Hypothalamus (tissue), 51 donors: Measurements from ENCODE around the gene TMCC1.
"Not testable (repeated sequence)": the region's sequence is repeated elsewhere in the genome, so short reads cannot be mapped to it uniquely, and the experiment has no call there.

ENCODE experiments used
- DNase-seq, 51 donors: peaks; one replicate each; lab custom pipeline; 2025; lab: John Stamatoyannopoulos, UW

TMCC1 gene

DNA sequence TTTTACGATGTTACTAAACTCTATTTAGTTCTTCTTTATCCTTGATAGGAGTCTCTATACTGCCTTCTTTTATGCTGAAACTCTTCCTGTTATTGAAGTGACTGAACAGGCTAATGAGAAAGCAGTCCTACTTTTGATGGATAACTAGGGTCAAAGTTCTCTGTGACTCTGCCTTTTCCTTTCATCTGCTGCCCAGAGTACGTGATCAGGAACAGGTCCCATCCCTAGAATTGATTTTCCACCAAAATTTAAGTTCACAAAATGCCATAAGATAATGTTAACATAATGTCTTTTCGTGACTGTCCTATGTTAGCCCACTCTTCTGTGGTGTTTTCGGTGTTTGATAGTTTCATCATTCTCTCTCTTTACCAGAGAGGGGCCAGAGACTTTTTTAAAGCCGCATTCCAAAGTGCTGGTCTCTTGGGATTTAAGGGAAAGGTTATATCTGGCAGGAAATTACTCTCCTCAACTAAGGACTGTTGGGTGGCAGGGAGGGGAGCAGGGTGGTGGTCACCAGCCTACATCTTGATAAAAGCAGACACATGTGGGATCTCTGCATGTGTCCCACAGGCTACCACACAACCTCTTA lies 236.8 kb downstream of the TMCC1 start:
- DNase-seq, result no peak

DNA sequence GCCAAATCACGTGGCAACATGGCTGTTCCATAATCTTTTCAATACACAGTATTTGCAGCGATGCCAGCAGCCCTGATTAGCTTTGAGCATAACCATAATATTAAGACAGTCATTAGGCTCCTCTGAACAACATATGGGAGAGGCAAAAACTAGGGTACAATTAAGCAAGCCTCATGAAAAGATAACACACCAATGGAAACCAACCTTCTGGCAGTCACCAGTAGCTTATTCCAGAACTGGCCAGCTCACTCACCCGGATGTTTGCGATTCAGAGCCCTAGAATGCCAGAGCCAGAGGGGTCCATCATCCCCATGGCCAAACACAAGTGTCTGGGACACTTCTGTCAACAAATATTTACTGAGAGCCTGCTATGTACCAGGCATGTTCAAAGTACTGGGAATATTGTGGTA lies 238.2 kb downstream of the TMCC1 start:
- DNase-seq, result no peak

DNA sequence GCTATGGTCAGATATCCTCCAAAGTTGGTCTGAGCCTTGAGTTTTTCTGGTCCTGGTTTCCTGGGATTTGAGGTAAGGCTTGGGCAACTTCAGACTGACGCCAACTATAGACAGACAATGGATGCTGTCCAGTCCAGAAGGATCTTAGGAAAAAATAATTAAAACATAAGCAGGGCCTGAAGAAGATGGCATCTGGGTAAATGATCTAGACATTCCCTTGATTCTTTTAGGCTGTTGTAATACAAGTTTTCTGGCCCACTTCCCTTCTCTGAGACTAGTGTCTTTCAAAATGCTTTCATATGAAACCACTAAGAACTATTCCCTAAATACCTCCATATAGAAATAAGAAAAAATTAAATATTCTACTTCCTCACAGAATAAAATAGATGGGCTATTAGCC lies 239.4 kb downstream of the TMCC1 start:
- no peak for DNase-seq

DNA sequence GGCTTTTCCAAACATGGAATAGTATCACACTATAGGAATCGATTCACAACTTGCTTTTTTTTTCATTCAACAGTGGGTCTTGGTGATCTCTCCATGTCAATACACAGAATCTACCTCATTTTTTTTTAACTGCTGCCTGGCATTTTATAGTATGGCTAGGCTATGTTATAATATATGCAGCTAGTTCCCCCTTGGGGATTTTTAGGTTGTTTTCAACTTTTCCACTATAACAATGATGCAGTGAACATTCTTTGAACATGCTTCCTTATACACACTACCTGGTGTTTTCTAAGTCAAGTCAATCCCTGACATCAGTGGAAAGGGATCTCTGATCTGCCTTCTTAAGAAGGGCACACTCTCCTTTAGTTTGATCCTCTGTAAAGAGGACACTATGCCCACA lies 240.5 kb downstream of the TMCC1 start:
- DNase-seq, result no peak

DNA sequence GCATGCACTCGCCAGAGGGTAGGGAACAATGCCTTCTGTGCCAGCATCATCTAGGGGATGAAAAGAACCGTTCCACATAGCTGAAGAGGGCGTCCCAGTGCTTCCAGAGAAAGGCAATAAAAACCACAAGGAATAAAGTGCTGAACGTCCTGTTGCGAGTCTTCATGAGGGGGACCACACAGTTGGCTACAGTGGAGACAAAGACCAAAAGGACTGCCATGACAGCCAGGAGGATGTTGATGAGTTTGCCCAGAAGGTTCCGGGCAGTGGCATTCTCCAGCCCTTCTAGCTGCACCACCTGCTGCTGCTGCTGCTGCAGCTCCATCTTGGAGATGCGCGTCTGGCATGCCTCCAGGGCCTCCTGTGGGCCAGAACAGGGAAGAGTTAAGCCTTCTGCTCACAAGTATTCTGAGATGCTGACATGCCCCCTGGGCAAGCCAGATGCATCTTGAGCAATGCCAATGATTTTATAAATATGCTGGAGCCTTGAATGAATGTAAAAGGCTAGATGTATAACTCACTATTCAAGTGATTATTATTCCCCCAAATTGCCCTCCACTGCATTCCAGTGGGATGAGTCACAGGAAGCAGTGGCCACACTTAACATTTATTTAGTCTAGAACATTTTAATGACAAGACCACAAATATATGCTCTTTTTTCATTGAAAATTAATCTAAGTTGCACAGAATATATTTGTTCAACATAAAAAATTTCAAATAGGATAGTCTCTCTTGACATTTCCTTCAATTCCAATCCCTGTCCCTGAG lies 241.9 kb downstream of the TMCC1 start:
- DNase-seq, result peak in 27 of 51 donors; percentile 2 to 66 (median 30)

DNA sequence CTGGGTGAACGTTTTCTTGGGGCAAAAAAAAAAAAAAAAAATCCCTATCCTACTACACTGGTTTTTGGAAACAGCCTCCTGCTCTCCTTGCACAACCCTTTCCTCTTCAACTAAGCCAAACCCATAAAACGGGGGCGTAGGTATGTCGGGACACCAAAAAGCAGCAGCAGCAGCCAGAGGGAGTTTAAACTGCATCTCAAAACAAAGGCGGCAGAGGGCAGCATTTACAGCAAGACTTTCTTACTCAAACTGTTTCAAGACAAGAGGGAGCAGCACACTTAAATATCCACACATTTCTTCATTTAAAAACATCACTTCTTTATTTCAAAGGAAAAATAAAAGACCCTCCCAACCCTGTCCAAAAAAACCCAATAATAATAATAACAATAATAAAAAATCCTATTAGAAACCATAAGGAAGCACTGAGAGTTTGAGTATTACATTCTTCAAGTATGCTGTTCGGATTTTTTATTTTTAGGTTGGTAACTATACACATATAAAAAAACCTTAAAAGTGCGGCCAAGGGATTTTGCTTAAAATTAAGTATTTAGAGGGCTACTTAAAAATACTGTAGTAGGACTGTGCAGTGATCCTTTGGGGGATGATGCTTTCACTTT lies 243.1 kb downstream of the TMCC1 start:
- DNase-seq, result peak in 37 of 51 donors; percentile 2 to 74 (median 27)

DNA sequence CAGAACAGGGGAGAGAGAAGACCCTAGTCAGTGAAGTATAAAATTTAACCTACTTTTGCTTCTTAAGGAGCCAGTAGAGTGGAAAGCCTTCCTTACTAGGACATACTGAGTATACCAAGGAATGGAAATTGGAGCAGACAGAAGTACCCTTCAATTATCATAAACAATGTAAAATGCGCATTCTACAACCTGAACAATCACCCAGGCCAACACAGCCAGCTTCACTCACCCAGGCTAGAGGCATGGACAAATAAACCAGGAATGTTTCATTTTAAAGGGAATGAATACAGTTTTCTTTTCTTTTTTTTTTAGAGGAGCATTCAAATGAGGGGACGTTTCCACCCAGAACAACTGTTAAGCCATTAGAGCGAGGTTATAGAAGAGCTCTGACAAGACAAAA lies 245.1 kb downstream of the TMCC1 start:
- no peak for DNase-seq

DNA sequence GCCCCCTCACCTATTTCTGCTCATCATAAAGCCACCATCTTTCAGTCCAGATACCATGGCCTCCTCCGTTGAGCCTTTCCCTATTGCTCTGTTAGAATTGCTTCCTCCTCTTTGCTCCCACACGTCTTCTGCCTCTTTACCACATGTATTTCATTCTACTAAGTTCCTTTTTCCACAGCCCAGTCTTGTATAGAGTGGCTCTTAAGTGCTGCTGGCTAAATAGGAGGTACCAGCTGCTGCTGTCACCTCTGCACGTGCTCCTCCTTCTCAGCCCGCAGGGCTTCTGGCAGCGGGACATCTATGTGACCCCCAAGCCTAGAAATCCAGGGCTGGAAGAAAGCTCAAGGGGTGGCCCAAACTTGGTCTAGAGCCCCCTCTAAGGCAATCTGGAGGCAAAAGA lies 248.2 kb downstream of the TMCC1 start:
- no peak for DNase-seq

DNA sequence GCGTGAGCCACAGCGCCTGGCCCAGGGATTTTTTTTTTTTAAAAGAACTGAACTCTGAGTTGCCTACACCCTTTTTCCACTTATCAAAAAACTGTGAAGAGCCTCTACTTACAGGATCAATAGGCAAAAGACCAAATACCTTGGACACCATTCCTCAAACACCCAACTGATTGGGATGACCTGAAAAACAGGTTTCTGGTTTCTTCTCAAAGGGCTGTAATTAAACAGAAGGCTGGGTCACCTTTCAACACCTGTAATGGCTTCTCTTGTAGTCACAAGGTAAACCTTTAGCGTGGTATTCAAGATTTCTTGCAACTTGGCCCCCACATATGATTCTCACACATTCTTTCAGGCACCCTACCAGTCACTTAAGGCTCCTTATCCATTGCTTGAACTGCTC lies 248.7 kb downstream of the TMCC1 start:
- DNase-seq, result no peak

DNA sequence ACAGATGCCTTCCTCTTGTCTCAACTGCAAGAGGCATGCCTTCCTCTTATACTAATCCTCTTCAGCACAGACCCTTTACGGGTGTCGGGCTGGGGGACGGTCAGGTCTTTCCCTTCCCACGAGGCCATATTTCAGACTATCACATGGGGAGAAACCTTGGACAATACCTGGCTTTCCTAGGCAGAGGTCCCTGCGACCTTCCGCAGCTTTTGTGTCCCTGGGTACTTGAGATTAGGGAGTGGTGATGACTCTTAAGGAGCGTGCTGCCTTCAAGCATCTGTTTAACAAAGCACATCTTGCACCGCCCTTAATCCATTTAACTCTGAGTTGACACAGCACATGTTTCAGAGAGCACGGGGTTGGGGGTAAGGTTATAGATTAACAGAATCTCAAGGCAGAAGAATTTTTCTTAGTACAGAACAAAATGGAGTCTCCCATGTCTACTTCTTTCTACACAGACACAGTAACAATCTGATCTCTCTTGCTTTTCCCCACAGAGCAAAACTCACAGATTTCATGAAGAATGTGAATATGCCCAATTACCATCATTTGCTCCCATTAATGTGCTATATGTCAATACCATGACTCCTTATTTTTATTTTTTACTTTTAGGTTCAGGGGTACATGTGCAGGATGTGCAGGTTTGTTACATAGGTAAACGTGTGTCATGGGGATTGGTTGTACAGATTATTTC lies 251.8 kb downstream of the TMCC1 start:
- not testable (repeated sequence) for DNase-seq

DNA sequence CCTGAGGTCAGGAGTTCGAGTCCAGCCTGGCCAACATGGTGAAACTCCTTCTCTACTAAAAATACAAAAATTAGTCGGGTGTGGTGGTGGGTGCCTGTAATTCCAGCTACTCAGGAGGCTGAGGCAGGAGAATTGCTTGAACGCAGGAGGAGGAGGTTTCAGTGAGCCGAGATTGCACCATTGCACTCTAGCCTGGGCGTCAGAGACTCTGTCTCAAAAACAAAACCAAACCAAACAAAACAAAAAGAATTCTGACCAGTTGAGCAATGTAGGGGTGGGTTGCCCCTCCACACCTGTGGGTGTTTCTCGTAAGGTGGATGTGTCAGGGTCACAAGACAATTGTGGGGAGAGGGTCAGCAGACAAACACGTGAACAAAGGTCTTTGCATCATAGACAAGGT lies 252.5 kb downstream of the TMCC1 start:
- DNase-seq, result not testable (repeated sequence)

DNA sequence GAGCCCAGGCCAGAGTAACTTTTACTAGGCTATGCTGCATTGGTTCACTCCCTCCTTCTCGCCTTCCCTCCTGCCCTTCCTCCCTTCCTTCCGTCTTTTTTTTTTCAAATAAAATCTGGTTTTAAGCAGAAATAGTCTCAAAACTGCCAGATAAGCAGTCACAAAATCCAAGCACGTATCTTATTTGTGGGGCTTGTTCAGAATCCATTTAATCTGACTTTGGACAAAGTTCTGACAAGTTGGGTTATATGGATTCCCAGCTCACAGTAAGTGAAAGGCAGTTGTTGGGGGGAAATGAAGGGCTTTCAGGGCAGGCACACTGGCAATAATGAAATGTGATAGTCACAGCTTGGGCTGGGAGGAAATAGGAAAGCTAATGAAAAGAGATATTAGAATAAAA lies 255.0 kb downstream of the TMCC1 start:
- DNase-seq, result no peak

DNA sequence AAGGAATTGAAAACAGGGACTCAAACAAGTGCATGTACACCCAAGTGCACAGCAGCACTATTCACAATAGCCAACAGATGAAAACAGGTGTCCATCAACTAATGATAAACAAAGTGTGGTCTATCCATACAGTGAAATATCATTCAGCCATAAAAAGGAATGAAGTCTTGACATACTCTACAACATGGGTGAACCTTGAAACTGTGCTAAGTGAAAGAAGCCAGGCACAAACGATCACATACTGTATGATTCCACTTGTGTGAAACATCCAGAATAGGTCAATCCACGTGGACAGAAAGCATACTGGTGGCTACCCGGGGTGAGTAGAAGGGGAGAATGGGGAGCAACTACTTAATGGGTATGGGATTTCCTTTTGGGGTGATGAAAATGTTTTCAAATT lies 257.4 kb downstream of the TMCC1 start:
- no peak for DNase-seq

DNA sequence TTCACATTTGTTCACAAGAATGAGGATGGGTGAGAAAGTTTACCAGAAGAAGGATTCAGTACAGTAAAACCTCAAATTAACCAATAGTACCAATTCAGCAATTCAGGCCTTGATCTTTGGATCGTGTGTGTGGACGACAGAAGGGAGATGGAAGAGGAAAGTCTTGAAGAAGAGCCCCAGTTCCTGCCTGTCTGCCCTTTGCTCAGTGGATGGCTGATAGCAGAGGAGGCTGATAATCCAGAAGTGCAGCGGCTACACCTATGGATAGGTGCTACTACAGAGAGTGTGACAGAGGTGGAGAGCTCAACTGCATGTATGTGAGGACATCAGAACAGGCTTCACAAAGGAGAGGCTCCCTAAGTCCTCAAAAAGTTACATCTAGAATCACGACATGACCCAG lies 257.9 kb downstream of the TMCC1 start:
- DNase-seq, result no peak

DNA sequence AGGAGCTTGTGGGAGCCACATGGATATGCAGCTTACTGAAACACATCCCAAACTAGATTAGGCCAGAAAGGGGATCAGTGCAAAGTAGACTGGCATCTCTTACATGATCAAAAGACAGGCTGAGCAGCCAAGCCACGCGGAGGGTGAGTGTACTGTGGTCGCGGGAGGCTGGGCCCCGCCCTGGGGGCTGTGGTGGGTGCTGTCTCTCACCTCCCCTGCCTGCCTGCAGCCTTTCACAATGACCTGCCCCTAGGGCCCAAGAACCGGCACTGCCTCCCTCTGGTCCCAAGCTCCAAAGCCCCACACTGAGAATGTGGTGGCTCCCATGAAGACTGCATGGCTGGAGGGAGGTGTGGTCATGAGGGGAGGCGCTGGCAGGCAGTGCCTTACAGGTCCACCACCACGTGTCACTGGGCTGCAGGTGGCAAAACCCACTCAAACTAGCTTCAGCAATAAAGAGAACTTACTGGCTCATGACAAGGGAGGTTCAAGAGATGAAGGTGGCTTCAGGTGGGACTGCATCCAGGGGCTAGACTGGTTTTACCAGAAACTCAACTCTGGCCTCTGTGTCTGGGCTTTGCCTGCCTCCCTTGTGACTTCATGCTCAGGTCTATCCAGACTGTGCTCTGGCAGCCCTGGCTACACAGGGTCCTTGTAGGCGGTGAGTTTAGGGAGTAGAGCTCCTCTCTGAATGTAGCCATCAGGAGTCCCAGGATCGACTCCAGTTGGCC lies 259.6 kb downstream of the TMCC1 start:
- DNase-seq, result no peak

DNA sequence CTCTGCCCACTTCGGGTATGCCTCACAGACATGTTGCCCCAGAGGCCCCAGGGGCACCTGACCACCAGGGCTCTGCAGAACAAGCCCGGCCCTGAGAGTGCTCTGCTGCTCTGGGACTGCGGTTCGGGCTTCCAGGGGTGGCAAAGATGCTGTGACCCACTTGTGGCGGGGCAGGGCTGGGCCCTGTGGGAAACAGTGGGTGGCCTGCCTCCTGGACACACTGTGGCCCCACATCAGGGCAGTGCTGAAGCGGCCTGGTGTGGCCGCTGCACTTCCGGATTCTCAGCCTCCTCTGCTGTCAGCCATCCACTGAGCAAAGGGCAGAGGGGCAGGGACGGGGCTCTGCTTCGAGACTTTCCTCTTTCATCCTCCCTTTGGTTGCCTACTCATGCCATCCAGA lies 260.5 kb downstream of the TMCC1 start:
- no peak for DNase-seq

DNA sequence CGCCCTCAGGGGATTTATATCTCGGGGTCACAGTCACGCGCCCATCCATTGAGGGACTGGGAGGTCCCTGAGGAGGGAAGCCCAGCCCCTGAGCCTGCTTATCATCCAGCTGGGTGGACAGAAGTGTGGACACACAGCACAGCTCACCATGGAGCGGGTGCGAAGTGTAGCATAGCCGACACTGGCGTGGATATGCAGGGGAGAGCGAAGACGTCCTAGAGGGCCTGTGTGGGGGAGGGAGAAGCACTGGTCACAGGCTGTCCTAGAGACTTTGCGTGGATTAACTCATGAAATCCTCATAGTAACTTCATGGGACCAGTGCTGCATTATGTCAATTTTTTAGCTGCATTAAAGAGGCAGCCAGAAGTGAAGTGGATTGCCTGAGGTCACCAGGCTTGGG lies 261.0 kb downstream of the TMCC1 start:
- DNase-seq, result no peak

DNA sequence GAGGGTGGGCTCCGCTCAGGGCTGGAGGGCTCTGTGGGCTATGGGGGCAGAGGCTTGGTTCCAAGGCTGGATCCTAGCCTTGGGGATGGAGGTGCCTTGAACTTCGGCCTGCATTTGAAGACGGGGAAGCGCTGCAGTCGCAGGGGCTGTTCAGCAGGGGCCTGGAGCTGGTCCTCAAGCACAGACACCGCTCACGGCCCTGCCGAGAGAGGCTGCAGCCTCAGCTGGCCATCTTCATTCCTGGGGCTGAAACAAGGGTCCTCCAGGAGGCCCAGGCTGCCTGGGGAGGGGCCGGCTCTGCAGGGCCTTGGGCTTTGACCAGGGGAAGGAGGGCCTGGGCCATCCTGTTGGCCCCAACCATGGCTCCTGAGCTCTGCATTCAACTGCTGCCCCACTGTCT lies 261.5 kb downstream of the TMCC1 start:
- no peak for DNase-seq

DNA sequence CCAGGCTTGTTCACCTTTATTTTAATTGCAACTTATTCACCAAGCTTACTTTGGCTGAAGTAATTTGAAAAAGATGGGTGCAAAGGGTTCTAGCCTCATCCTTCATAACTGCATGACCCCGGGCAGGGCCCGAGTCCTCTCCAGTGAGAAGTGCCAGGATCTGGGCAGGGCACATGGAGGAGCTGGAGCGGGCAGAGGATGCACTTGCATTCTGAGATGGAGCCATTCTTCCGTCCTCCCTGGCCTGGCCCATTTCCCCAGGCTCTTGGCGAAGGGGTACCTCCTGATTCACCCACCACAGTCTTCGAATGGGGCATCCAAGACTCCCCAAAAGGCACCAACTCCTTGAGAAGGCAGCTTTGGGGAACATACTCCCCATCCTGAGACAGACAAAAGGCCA lies 264.5 kb downstream of the TMCC1 start:
- no peak for DNase-seq

DNA sequence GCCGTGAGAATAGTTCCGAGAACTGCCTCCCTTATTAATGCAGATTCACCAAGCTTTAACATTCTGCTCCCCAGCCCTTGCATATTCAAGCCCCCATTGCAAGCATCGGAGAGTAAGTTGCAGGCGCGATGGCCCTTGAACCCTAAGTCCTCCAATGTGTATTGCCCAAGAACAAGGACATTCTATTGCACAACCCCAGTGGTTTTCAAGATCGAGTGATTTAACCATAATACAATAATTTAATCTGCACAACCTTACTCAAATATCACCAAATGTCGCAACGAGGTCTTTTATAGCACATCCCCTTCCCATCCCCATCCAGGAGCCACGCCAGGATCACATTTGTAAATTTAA lies 265.4 kb downstream of the TMCC1 start:
- DNase-seq, result no peak
